Erythroblast (primary cell): Measurements from ENCODE around the gene RNF212.

ENCODE experiments used
- GATA1 ChIP-seq: IDR thresholded peaks from 2 replicates; pipeline ENCODE4 v1.6.1; 2011; ENCODE audit warnings: low read depth, mild to moderate bottlenecking, control low read depth, low read length, moderate library complexity
- POLR2A ChIP-seq: IDR thresholded peaks from 2 replicates; pipeline ENCODE4 v1.6.1; 2011; ENCODE audit warnings: mild to moderate bottlenecking, low read length

- TF ChIP-seq POLR2A (no peak), GATA1 (no peak)
Observed at GRCh38 chr4:1122505-1122904, 9.1 kb upstream of the RNF212 start.
